Trophoblast cell (in vitro differentiated cells and primary cell): Measurements from ENCODE around the gene PHACTR1.
"Not testable (repeated sequence)": the region's sequence is repeated elsewhere in the genome, so short reads cannot be mapped to it uniquely, and the experiment has no call there.

Experiments
- DNase-seq, 2 donors: peaks; one replicate each; pipeline ENCODE4 v3.0.0-alpha.2; 2016
- H2AFZ ChIP-seq: 2 replicates; pipeline ENCODE4 v1.6.1; 2013; ENCODE audit warnings: low read length, moderate library complexity, mild to moderate bottlenecking; ENCODE audit not compliant: insufficient read depth, poor library complexity
- H2AK5ac ChIP-seq: 2 replicates; pipeline ENCODE4 v1.6.1; 2013; ENCODE audit warnings: mild to moderate bottlenecking, low read length
- H2BK120ac ChIP-seq: 2 replicates; pipeline ENCODE4 v1.6.1; 2013; ENCODE audit warnings: low read length, mild to moderate bottlenecking, moderate library complexity; ENCODE audit not compliant: insufficient read depth, poor library complexity
- H2BK12ac ChIP-seq: 2 replicates; pipeline ENCODE4 v1.6.1; 2013; ENCODE audit warnings: mild to moderate bottlenecking, low read length, moderate library complexity
- H2BK5ac ChIP-seq: 2 replicates; pipeline ENCODE4 v1.6.1; 2013; ENCODE audit warnings: low read length, low read depth, moderate library complexity, mild to moderate bottlenecking; ENCODE audit not compliant: poor library complexity
- H3K14ac ChIP-seq: 2 replicates; pipeline ENCODE4 v1.6.1; 2013; ENCODE audit warnings: mild to moderate bottlenecking, low read length
- H3K18ac ChIP-seq: 2 replicates; pipeline ENCODE4 v1.6.1; 2013; ENCODE audit warnings: mild to moderate bottlenecking, low read length
- H3K23ac ChIP-seq: 2 replicates; pipeline ENCODE4 v1.6.1; 2013; ENCODE audit warnings: low read length
- H3K27ac ChIP-seq: 2 replicates; pipeline ENCODE4 v1.5.1; 2013; ENCODE audit warnings: low read depth, mild to moderate bottlenecking, inconsistent platforms, low read length, moderate library complexity
- H3K27me3 ChIP-seq: 2 replicates; pipeline ENCODE4 v1.6.1; 2013; ENCODE audit warnings: inconsistent platforms, mild to moderate bottlenecking, low read length, moderate library complexity; ENCODE audit not compliant: insufficient read depth
- H3K36me3 ChIP-seq, 2 experiments: 1 replicate in 1 of 2; 2 replicates in 1 of 2; pipeline ENCODE4 v1.6.1; 2013; ENCODE audit warnings: low read length in 2 of 2, mild to moderate bottlenecking in 2 of 2, moderate library complexity in 1 of 2; ENCODE audit not compliant: insufficient read depth in 2 of 2, control insufficient read depth in 1 of 2
- H3K4ac ChIP-seq: 2 replicates; pipeline ENCODE4 v1.6.1; 2013; ENCODE audit warnings: low read depth, mild to moderate bottlenecking, low read length, moderate library complexity
- H3K4me1 ChIP-seq, 2 experiments: 1 replicate in 1 of 2; 2 replicates in 1 of 2; pipeline ENCODE4 v1.6.1; 2013; ENCODE audit warnings: low read length in 2 of 2, mild to moderate bottlenecking in 2 of 2, moderate library complexity in 1 of 2; ENCODE audit not compliant: insufficient read depth in 2 of 2, control insufficient read depth in 1 of 2
- H3K4me2 ChIP-seq: 2 replicates; pipeline ENCODE4 v1.6.1; 2013; ENCODE audit warnings: inconsistent platforms, mild to moderate bottlenecking, low read length, moderate library complexity
- H3K4me3 ChIP-seq: 2 replicates; pipeline ENCODE4 v1.5.1; 2013; ENCODE audit warnings: mild to moderate bottlenecking, low read depth, low read length, inconsistent platforms
- H3K79me1 ChIP-seq: one replicate; pipeline ENCODE4 v1.6.1; 2013; ENCODE audit warnings: low read length
- H3K79me2 ChIP-seq: 2 replicates; pipeline ENCODE4 v1.6.1; 2013; ENCODE audit warnings: low read length, mild to moderate bottlenecking; ENCODE audit not compliant: control insufficient read depth, insufficient read depth, poor library complexity
- H3K9ac ChIP-seq: 2 replicates; pipeline ENCODE4 v1.6.1; 2013; ENCODE audit warnings: mild to moderate bottlenecking, low read length
- H3K9me3 ChIP-seq: 2 replicates; pipeline ENCODE4 v1.6.1; 2013; ENCODE audit warnings: low read depth, mild to moderate bottlenecking, control low read depth, inconsistent platforms, low read length; ENCODE audit not compliant: insufficient read depth
- H4K12ac ChIP-seq: 2 replicates; pipeline ENCODE4 v1.6.1; 2013; ENCODE audit warnings: low read depth, mild to moderate bottlenecking, low read length, moderate library complexity
- H4K8ac ChIP-seq: 2 replicates; pipeline ENCODE4 v1.6.1; 2013; ENCODE audit warnings: low read depth, mild to moderate bottlenecking, low read length, moderate library complexity
- H4K91ac ChIP-seq: one replicate; pipeline ENCODE4 v1.6.1; 2013; ENCODE audit warnings: low read depth, mild to moderate bottlenecking, low read length, moderate library complexity
- WGBS: extraction: QIAGEN DNeasy Blood & Tissue Kit; methylation state at CpG from one replicate; pipeline ENCODE4 v1.1.7; 2013; ENCODE audit warnings: missing lambda C conversion rate; ENCODE audit not compliant: insufficient read length, insufficient coverage; ENCODE audit errors: extremely low coverage; 5-methylcytosine and 5-hydroxymethylcytosine counted together

Gene PHACTR1

DNA sequence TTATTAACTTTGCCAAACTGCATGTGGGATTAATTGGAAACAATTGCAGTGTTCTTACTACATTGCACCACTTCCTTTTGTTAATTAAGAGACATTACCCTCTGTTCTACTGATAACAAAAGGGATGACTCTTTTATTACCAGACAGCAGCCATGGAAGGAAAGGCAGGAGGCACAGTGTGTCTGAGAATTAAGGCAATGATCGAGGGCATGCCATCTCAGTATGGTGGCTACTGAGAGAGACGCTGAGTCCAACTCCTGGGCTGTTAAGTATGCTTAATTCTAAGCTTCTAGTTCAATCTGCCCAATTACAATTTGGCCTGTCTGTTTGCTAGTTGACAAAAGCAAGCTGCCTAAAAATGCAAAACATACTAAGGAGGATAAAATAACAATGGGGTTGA is 227.4 kb downstream of the PHACTR1 start:
- Histone ChIP-seq H2BK12ac (no peak overlapping the region), H4K12ac (no peak overlapping the region), H3K14ac (no peak overlapping the region), H3K79me1 (no peaks in the 10 kb centered on the region), H3K4me1 (no peaks in the 10 kb centered on the region), H2AK5ac (no peak overlapping the region), H3K4me2 (no peak overlapping the region), H3K9me3 (no peaks in the 10 kb centered on the region), H3K36me3 (no peaks in the 10 kb centered on the region), H3K4me3 (no peak overlapping the region), H3K79me2 (no peaks in the 10 kb centered on the region), H2BK5ac (no peak overlapping the region), H4K8ac (no peak overlapping the region), H2AFZ (no peak overlapping the region), H3K9ac (no peak overlapping the region), H4K91ac (no peak overlapping the region), H3K23ac (no peak overlapping the region), H3K4ac (no peak overlapping the region), H3K18ac (no peak overlapping the region), H3K27ac (no peak overlapping the region), H2BK120ac (no peak overlapping the region), H3K27me3 (no peaks in the 10 kb centered on the region)
- no peak for DNase-seq
- WGBS: no CpG with 5 or more reads among the region's 2 CpGs

DNA sequence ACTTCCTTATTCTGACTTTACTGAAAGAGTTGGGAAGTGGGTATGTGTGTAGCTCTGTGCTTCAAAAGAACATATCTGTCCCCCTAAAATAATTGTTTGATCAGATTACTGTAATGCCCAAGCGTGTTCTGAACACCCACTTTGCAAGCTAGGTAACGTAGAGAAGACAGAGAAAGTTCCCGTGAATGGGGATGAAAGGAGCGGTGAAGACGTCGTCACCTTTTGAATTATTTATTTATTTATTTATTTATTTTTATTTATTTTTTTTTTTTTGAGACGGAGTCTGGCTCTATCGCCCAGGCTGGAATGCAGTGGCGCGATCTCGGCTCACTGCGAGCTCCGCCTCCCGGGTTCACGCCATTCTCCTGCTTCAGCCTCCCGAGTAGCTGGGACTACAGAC is 228.0 kb downstream of the PHACTR1 start:
- not testable (repeated sequence) for H2AFZ ChIP-seq, H2AK5ac ChIP-seq, H3K9ac ChIP-seq, H3K27me3 ChIP-seq, H3K36me3 ChIP-seq, H2BK12ac ChIP-seq, H3K23ac ChIP-seq, H3K4me1 ChIP-seq, H4K12ac ChIP-seq, H3K4me3 ChIP-seq, H3K79me2 ChIP-seq, H3K4ac ChIP-seq, DNase-seq, H4K91ac ChIP-seq, H3K9me3 ChIP-seq, H3K79me1 ChIP-seq, H3K4me2 ChIP-seq, H4K8ac ChIP-seq, H3K18ac ChIP-seq, H2BK5ac ChIP-seq, H2BK120ac ChIP-seq, H3K27ac ChIP-seq, H3K14ac ChIP-seq
- WGBS: no CpG with 5 or more reads among the region's 16 CpGs

DNA sequence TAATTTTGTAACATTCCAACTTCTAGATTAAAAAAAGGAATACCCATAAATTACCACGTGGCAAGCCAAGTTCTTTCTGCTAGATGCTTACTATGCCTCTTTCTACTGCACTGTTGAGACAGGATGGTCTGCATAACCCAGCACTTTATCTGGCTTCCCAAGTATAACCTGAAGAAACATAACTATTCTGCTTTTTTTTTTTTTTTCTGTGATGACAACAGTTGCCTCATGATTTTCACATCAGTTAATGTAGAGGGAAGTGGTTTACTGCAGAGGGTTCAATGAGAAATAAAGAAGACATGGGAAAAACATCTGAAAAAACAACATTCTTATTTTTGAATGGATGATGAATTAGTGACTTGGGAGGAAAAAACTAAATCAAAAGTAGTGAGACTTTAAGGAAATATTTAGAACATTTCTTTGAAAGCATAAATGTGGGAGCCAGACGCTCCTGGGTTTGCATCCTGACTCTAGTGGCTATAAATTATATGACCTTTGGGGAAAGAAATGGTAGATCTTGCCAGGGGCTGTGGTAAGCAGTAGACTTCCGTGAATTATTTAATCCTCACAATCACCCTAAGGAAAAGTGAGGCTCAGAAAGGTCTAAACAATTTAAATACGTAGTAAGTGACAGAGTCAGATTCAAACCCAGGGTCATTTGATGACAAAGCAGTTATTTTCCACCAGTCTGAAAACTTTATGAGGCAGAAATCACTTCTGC is 230.7 kb downstream of the PHACTR1 start:
- Histone ChIP-seq H3K36me3 (no peaks in the 10 kb centered on the region), H3K9ac (no peak overlapping the region), H3K9me3 (no peaks in the 10 kb centered on the region), H3K27me3 (no peaks in the 10 kb centered on the region), H4K8ac (no peak overlapping the region), H2AFZ (no peak overlapping the region), H3K27ac (no peak overlapping the region), H4K91ac (no peak overlapping the region), H3K4me2 (no peak overlapping the region), H3K4me1 (no peaks in the 10 kb centered on the region), H3K14ac (no peak overlapping the region), H3K4me3 (no peak overlapping the region), H3K79me2 (no peaks in the 10 kb centered on the region), H3K4ac (no peak overlapping the region), H4K12ac (no peak overlapping the region), H3K23ac (no peak overlapping the region), H2AK5ac (no peak overlapping the region), H2BK5ac (no peak overlapping the region), H3K18ac (no peak overlapping the region), H3K79me1 (no peaks in the 10 kb centered on the region), H2BK120ac (no peak overlapping the region), H2BK12ac (no peak overlapping the region)
- no CpG with 5 or more reads among the region's 4 CpGs for WGBS
- DNase-seq: no peak

DNA sequence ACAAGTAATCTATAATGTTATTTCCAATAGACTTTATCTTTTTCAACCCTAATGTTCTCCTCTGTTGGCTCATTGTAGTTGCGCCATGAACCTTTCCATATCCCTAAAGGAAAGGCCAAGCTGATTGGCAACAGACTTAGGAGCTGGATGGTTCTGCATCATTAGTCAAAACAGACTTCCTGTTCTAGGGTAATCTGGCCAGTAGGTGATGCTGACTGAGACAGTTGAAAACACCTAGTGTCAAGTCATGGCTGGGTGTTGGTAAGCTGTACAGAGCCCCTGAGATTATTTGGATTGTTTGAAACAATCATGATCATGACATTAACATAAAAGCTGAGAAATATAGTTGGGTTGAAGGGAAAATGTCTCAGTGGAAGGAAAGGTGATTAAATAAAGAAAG is 231.4 kb downstream of the PHACTR1 start:
- Histone ChIP-seq H3K18ac (no peak overlapping the region), H2BK120ac (no peak overlapping the region), H3K27me3 (no peaks in the 10 kb centered on the region), H3K4me2 (no peak overlapping the region), H4K12ac (no peak overlapping the region), H3K79me1 (no peaks in the 10 kb centered on the region), H3K9me3 (no peaks in the 10 kb centered on the region), H3K23ac (no peak overlapping the region), H3K4ac (no peak overlapping the region), H3K79me2 (no peaks in the 10 kb centered on the region), H3K14ac (no peak overlapping the region), H4K8ac (no peak overlapping the region), H3K36me3 (no peaks in the 10 kb centered on the region), H2BK5ac (no peak overlapping the region), H2BK12ac (no peak overlapping the region), H3K4me1 (no peaks in the 10 kb centered on the region), H3K4me3 (no peak overlapping the region), H3K27ac (no peak overlapping the region), H2AK5ac (no peak overlapping the region), H3K9ac (no peak overlapping the region), H2AFZ (no peak overlapping the region), H4K91ac (no peak overlapping the region)
- WGBS: no CpG with 5 or more reads among the region's 1 CpG
- no peak for DNase-seq
